Neural cell (in vitro differentiated cells): Measurements from ENCODE around the gene SMIM11.

Source experiments
- TF ChIP-seq, protein P1 (sequence below): fragments of 450-650 bp; IDR thresholded peaks from 2 replicates; pipeline ENCODE4 v1.5.1; 2014; ENCODE audit warnings: antibody characterized with exemption, mild to moderate bottlenecking, moderate library complexity; ENCODE audit not compliant: poor library complexity, severe bottlenecking
- TF ChIP-seq, protein P2 (sequence below): IDR thresholded peaks from 2 replicates; pipeline ENCODE4 v1.6.1; 2012; ENCODE audit warnings: borderline replicate concordance

GRCh38 chr21:34344584-34344983 lies 30.7 kb upstream of the SMIM11 start:
- TF ChIP-seq, protein P1, sequence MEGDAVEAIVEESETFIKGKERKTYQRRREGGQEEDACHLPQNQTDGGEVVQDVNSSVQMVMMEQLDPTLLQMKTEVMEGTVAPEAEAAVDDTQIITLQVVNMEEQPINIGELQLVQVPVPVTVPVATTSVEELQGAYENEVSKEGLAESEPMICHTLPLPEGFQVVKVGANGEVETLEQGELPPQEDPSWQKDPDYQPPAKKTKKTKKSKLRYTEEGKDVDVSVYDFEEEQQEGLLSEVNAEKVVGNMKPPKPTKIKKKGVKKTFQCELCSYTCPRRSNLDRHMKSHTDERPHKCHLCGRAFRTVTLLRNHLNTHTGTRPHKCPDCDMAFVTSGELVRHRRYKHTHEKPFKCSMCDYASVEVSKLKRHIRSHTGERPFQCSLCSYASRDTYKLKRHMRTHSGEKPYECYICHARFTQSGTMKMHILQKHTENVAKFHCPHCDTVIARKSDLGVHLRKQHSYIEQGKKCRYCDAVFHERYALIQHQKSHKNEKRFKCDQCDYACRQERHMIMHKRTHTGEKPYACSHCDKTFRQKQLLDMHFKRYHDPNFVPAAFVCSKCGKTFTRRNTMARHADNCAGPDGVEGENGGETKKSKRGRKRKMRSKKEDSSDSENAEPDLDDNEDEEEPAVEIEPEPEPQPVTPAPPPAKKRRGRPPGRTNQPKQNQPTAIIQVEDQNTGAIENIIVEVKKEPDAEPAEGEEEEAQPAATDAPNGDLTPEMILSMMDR: no peak
- TF ChIP-seq, protein P2, sequence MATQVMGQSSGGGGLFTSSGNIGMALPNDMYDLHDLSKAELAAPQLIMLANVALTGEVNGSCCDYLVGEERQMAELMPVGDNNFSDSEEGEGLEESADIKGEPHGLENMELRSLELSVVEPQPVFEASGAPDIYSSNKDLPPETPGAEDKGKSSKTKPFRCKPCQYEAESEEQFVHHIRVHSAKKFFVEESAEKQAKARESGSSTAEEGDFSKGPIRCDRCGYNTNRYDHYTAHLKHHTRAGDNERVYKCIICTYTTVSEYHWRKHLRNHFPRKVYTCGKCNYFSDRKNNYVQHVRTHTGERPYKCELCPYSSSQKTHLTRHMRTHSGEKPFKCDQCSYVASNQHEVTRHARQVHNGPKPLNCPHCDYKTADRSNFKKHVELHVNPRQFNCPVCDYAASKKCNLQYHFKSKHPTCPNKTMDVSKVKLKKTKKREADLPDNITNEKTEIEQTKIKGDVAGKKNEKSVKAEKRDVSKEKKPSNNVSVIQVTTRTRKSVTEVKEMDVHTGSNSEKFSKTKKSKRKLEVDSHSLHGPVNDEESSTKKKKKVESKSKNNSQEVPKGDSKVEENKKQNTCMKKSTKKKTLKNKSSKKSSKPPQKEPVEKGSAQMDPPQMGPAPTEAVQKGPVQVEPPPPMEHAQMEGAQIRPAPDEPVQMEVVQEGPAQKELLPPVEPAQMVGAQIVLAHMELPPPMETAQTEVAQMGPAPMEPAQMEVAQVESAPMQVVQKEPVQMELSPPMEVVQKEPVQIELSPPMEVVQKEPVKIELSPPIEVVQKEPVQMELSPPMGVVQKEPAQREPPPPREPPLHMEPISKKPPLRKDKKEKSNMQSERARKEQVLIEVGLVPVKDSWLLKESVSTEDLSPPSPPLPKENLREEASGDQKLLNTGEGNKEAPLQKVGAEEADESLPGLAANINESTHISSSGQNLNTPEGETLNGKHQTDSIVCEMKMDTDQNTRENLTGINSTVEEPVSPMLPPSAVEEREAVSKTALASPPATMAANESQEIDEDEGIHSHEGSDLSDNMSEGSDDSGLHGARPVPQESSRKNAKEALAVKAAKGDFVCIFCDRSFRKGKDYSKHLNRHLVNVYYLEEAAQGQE: no peak
